A549 (cell line): ENCODE measurements around the gene GRAP2. TPM values are rescaled to one million over a fixed set of nuclear protein-coding genes. Genes with fewer than 3 reads are reported as not detected.
"Not testable (repeated sequence)": the region's sequence is repeated elsewhere in the genome, so short reads cannot be mapped to it uniquely, and the experiment has no call there.

Experiments
- ATAC-seq, 2 experiments: fragments of 200-7000 bp in 1 of 2; fragments of >200 bp in 1 of 2; cut with Nextera tagmentation in 1 of 2; cut with Tn5 transposase in 1 of 2; 3 replicates each; pipeline versions ENCODE4 v1.8.0 to v1.9.1; 2018 to 2020; ENCODE audit warnings: mild to moderate bottlenecking in 1 of 2, moderate library complexity in 1 of 2
- CTCF ChIA-PET: fragments of 300-600 bp; sonication (Branson Sonifier 250); formaldehyde crosslinking; extraction: SDS; loops from one replicate; lab custom pipeline; 2021; ENCODE audit warnings: antibody characterized with exemption, inconsistent platforms; lab: Yijun Ruan, JAX
- POLR2A ChIA-PET: fragments of 350-600 bp; formaldehyde crosslinking; extraction: SDS; loops from one replicate; lab custom pipeline; 2021; ENCODE audit warnings: antibody characterized with exemption, inconsistent platforms; lab: Yijun Ruan, JAX
- DNase-seq, 2 experiments: peaks; one replicate each; pipeline versions ENCODE4 v3.0.0 to v3.0.0-alpha.2; 2011 to 2016; ENCODE audit warnings: low read depth in 1 of 2, low spot score in 1 of 2
- FAIRE-seq: peaks from 2 replicates; lab custom pipeline; 2011; peaks lifted over from hg19 to GRCh38; lab: Jason Lieb, UNC
- H3K27ac ChIP-seq, 2 experiments: fragments of >200 bp; sonication (Bioruptor Twin); formaldehyde crosslinking; 3 replicates each; pipeline ENCODE4 v1.5.1; 2016 to 2017
- H3K4me1 ChIP-seq: fragments of >200 bp; sonication (Bioruptor Twin); formaldehyde crosslinking; 3 replicates; pipeline ENCODE4 v1.6.1; 2016
- H3K4me2 ChIP-seq: fragments of >200 bp; sonication (Bioruptor Twin); formaldehyde crosslinking; 3 replicates; pipeline ENCODE4 v1.6.1; 2016
- H3K4me3 ChIP-seq: fragments of >200 bp; sonication (Bioruptor Twin); formaldehyde crosslinking; 3 replicates; pipeline ENCODE4 v1.5.1; 2016
- H3K9me3 ChIP-seq: fragments of >200 bp; sonication (Bioruptor Twin); formaldehyde crosslinking; 3 replicates; pipeline ENCODE4 v1.6.1; 2016
- BHLHE40 ChIP-seq: IDR thresholded peaks from 2 replicates; pipeline ENCODE4 v1.6.1; 2012; ENCODE audit warnings: low read depth, low read length, inconsistent platforms
- CEBPB ChIP-seq, 2 experiments: fragments of >200 bp in 1 of 2; sonication (Bioruptor Twin) in 1 of 2; formaldehyde crosslinking in 1 of 2; IDR thresholded peaks; 2 replicates each; pipeline ENCODE4 v1.6.1; 2012 to 2016
- CHD2 ChIP-seq: fragments of 150-350 bp; IDR thresholded peaks from 2 replicates; pipeline ENCODE4 v1.6.1; 2014; ENCODE audit warnings: low read length; ENCODE audit not compliant: partially characterized antibody
- ESRRA ChIP-seq: fragments of 150-350 bp; IDR thresholded peaks from 2 replicates; pipeline ENCODE4 v1.6.1; 2014; ENCODE audit warnings: mild to moderate bottlenecking, low read length, borderline replicate concordance
- FOSL2 ChIP-seq, 2 experiments: fragments of 450-650 bp in 1 of 2; fragments of >200 bp in 1 of 2; sonication (Bioruptor Twin) in 1 of 2; formaldehyde crosslinking; IDR thresholded peaks; 2 replicates each; pipeline versions ENCODE4 v1.5.0 to v1.6.1; 2016 to 2020; ENCODE audit warnings: mild to moderate bottlenecking in 1 of 2, moderate library complexity in 1 of 2
- KDM5A ChIP-seq: fragments of 200-600 bp; sonication (generic); IDR thresholded peaks from 2 replicates; pipeline ENCODE4 v1.6.1; 2016; ENCODE audit warnings: antibody characterized with exemption, mild to moderate bottlenecking
- MAFK ChIP-seq: fragments of 450-650 bp; IDR thresholded peaks from 2 replicates; pipeline ENCODE4 v1.6.1; 2014; ENCODE audit not compliant: partially characterized antibody
- NPAS2 ChIP-seq: fragments of 250-450 bp; sonication (Bioruptor Pico); IDR thresholded peaks from 2 replicates; pipeline ENCODE4 v1.8.0; 2022; ENCODE audit warnings: mild to moderate bottlenecking, moderate library complexity, borderline replicate concordance
- PBX3 ChIP-seq: IDR thresholded peaks from 2 replicates; pipeline ENCODE4 v1.6.1; 2012
- REST ChIP-seq: fragments of 200-600 bp; sonication (generic); IDR thresholded peaks from 2 replicates; pipeline ENCODE4 v1.6.1; 2016; ENCODE audit warnings: antibody characterized with exemption, mild to moderate bottlenecking, moderate library complexity
- RNF2 ChIP-seq: fragments of 200-600 bp; sonication (generic); IDR thresholded peaks from 2 replicates; pipeline ENCODE4 v1.6.1; 2016; ENCODE audit warnings: low read depth, mild to moderate bottlenecking, antibody characterized with exemption, moderate library complexity, borderline replicate concordance
- SMC3 ChIP-seq: fragments of >200 bp; sonication (Bioruptor Twin); formaldehyde crosslinking; IDR thresholded peaks from 3 replicates; pipeline ENCODE4 v1.6.1; 2018; ENCODE audit warnings: inconsistent platforms
- TP53 ChIP-seq: fragments of 250-450 bp; sonication (Bioruptor Pico); IDR thresholded peaks from 2 replicates; pipeline ENCODE4 v1.5.0; 2021; ENCODE audit warnings: mild to moderate bottlenecking, moderate library complexity
- ZC3H11A ChIP-seq: fragments of 450-650 bp; IDR thresholded peaks from 2 replicates; pipeline ENCODE4 v1.6.1; 2014; ENCODE audit warnings: antibody characterized with exemption, mild to moderate bottlenecking
- ZFP36 ChIP-seq: fragments of 450-650 bp; IDR thresholded peaks from 2 replicates; pipeline ENCODE4 v1.6.1; 2014; ENCODE audit warnings: borderline replicate concordance; ENCODE audit not compliant: partially characterized antibody
- whole genome bisulfite sequencing: methylation state at CpG from one replicate; pipeline ENCODE4 v1.1.6; 2017; ENCODE audit errors: missing lambda C conversion rate; 5-methylcytosine and 5-hydroxymethylcytosine counted together
- polyA plus RNA-seq, 4 experiments: library from polyadenylated mRNA; depleted of rRNA in 3 of 4; stranded (reverse); fragments of >200 nt; fragmentation: RNase III in 1 of 4; extraction: RNeasy Plus Mini Kit Qiagen cat#74134 plus additional on column Dnase treatment in 1 of 4; gene quantifications; 2 replicates in 3 of 4; 3 replicates in 1 of 4; pipeline ENCODE4 v1.2.3, GENCODE V29; 2011 to 2017
- TF ChIP-seq, protein P1 (sequence below): fragments of >200 bp; sonication (Bioruptor Twin); formaldehyde crosslinking; IDR thresholded peaks from 2 replicates; pipeline ENCODE4 v1.6.1; 2016
- TF ChIP-seq, protein P2 (sequence below): fragments of 150-350 bp; IDR thresholded peaks from 2 replicates; pipeline ENCODE4 v1.6.1; 2014; ENCODE audit warnings: low read depth, mild to moderate bottlenecking, low read length

GRAP2 gene
- polyA plus RNA-seq, 2 of the 4 experiments (the other 2 are of a cell fraction), result not detected

- no peak for DNase-seq
- ChIA-PET CTCF (no interaction called here), POLR2A (no interaction called here)
- no peak overlapping the region for H3K4me3 ChIP-seq
- H3K4me1 ChIP-seq, result no peaks in the 10 kb centered on the region
- H3K9me3 ChIP-seq, result no peaks in the 10 kb centered on the region
- FAIRE-seq, result no peak
- ATAC-seq, result no peak
- TF ChIP-seq MAFK (peak; percentile 22), ESRRA (no peak), REST (no peak)
- no peak overlapping the region for H3K27ac ChIP-seq
- no peak overlapping the region for H3K4me2 ChIP-seq
These were observed 20.2 kb upstream of the GRAP2 start for GRCh38 chr22:39880722-39881121.

- TF ChIP-seq KDM5A (no peak), BHLHE40 (no peak), FOSL2 (IDR thresholded peaks at IDR 0.05) (no peak), FOSL2 (CRISPR knock-in tag; IDR thresholded peaks at IDR 0.05) (no peak), CEBPB (IDR thresholded peaks at IDR 0.05) (no peak)
- Histone ChIP-seq H3K4me3 (no peak overlapping the region), H3K9me3 (no peaks in the 10 kb centered on the region), H3K27ac (no peak overlapping the region), H3K4me2 (no peak overlapping the region), H3K4me1 (no peaks in the 10 kb centered on the region)
- DNase-seq (no peak), ATAC-seq (no peak), FAIRE-seq (no peak)
- 5% methylated on average over 1 of the region's 1 CpG for WGBS
- ChIA-PET CTCF (no interaction called here), POLR2A (no interaction called here)
These were observed 17.8 kb upstream of the GRAP2 start for GRCh38 chr22:39883057-39883456.

GRCh38 chr22:39889924-39890323, 11.0 kb upstream of the GRAP2 start:
- CTCF ChIA-PET, result interaction anchor here (1.2 kb wide), 1 partner anchor 24 kb away, joined by 3 read pairs; no protein-coding TSS in a partner anchor
- ATAC-seq, H3K27ac ChIP-seq, FAIRE-seq, DNase-seq, POLR2A ChIA-PET, H3K9me3 ChIP-seq, H3K4me2 ChIP-seq, H3K4me1 ChIP-seq, H3K4me3 ChIP-seq: not testable (repeated sequence)
- 56% methylated on average over 3 of the region's 3 CpGs for WGBS
- TF ChIP-seq ZC3H11A, result peak; percentile 46
- TF ChIP-seq, all 56 proteins: peak for 1; not testable (repeated sequence) for 55

GRCh38 chr22:39893526-39893925, 7.4 kb upstream of the GRAP2 start, which contains the start of gene ENTHD1:
ENTHD1 (minus strand) TSS chr22:39893760; CDS start chr22:39887748, 6,012 bp downstream.
- ChIA-PET POLR2A (no interaction called here), CTCF (interaction anchor here (0.6 to 1.9 kb wide), 4 partner anchors 131 to 315 kb away, joined by 3 to 7 read pairs (median 4); no protein-coding TSS in a partner anchor)
- FAIRE-seq (no peak), DNase-seq (no peak), ATAC-seq (no peak)
- no peak within 1 kb of the TSS for H3K4me2 ChIP-seq
- no peaks in the 10 kb centered on the region for H3K9me3 ChIP-seq
- 61% methylated on average over 14 of the region's 20 CpGs for WGBS
- no peaks in the 10 kb centered on the region for H3K4me1 ChIP-seq
- H3K4me3 ChIP-seq, result no peak within 1 kb of the TSS
- no peak within 1 kb of the TSS for H3K27ac ChIP-seq
- TF ChIP-seq, protein P1, sequence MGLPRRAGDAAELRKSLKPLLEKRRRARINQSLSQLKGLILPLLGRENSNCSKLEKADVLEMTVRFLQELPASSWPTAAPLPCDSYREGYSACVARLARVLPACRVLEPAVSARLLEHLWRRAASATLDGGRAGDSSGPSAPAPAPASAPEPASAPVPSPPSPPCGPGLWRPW, result no peak
- TF ChIP-seq RNF2 (no peak), TP53 (no peak), SMC3 (no peak), CEBPB (IDR thresholded peaks at IDR 0.05) (no peak), PBX3 (no peak), KDM5A (no peak), ZFP36 (no peak), CHD2 (no peak), MAFK (no peak), NPAS2 (CRISPR knock-in tag) (no peak), ESRRA (no peak)
- TF ChIP-seq, protein P2, sequence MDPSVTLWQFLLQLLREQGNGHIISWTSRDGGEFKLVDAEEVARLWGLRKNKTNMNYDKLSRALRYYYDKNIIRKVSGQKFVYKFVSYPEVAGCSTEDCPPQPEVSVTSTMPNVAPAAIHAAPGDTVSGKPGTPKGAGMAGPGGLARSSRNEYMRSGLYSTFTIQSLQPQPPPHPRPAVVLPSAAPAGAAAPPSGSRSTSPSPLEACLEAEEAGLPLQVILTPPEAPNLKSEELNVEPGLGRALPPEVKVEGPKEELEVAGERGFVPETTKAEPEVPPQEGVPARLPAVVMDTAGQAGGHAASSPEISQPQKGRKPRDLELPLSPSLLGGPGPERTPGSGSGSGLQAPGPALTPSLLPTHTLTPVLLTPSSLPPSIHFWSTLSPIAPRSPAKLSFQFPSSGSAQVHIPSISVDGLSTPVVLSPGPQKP, result no peak
- TF ChIP-seq, all 56 proteins: peak for 0
